ENCODE data around the gene PRKCZ. TPM values are rescaled to one million over a fixed set of nuclear protein-coding genes. Genes with fewer than 3 reads are reported as not detected.
A peak's percentile ranks its signal among the peaks of the same experiment; 100 is the strongest.

The PRKCZ gene
- 10 to 100 TPM; 17.8 to 19.0 TPM for total RNA-seq
- 13.7 TPM for polyA plus RNA-seq (2013, experiment 1 of 2)
- polyA plus RNA-seq (2013, experiment 2 of 2): 14.6 TPM
- 6.1 to 33.6 (median 21.3) reads per million in 172 experiments for total RNA-seq

- H3K9me3 ChIP-seq (ENCODE audit: control insufficient read depth in 1 of 2, insufficient read depth in 1 of 2, low read length in 2 of 2): peaks cover 0 to 16% of the 10 kb centered on the region in 2 experiments
- peaks cover 9 to 16% of the 10 kb centered on the region in 2 experiments for H3K27me3 ChIP-seq (ENCODE audit: control insufficient read depth in 1 of 2, insufficient read depth in 2 of 2, low read length in 2 of 2)
- H3K4me1 ChIP-seq (ENCODE audit: insufficient read depth, low read length): peaks cover 42% of the 10 kb centered on the region
- H3K9me3 Mint-ChIP-seq: no peaks in the 10 kb centered on the region
- H3K4me3 Mint-ChIP-seq: peak within 1 kb of the TSS; percentile 84
- ChIA-PET POLR2A (no interaction called here), CTCF (no interaction called here)
- H3K27me3 Mint-ChIP-seq: peaks cover 16% of the 10 kb centered on the region
- H3K36me3 Mint-ChIP-seq (ENCODE audit: low read depth): peaks cover 5% of the 10 kb centered on the region
- no peaks in the 10 kb centered on the region for H3K36me3 ChIP-seq (ENCODE audit: insufficient read depth, low read length)
- intact Hi-C loops (cut with DNase I, micrococcal nuclease): loop anchor here in 1 of 2 experiments (5.0 kb wide), 2 partner anchors 82 to 592 kb away; no protein-coding TSS in a partner anchor
- DNase-seq: peak; percentile 86 to 98 (median 94)
- peak within 1 kb of the TSS in 1 of 2 donors; percentile 4 for H3K27ac ChIP-seq (ENCODE audit: low read depth in 1 of 2, low read length in 2 of 2)
- peak within 1 kb of the TSS; percentile 90 for H3K4me3 ChIP-seq (ENCODE audit: low read length)
- peak; percentile 98 for ATAC-seq (ENCODE audit: poor library complexity)
- TF ChIP-seq CTCF (IDR thresholded peaks at IDR 0.05): no peak
- H3K4me1 Mint-ChIP-seq (ENCODE audit: low read depth): peaks cover 24% of the 10 kb centered on the region
- peak within 1 kb of the TSS; percentile 64 for H3K27ac Mint-ChIP-seq
Measured at GRCh38 chr1:2049718-2050431, at the start of gene PRKCZ. PRKCZ (plus strand) TSS chr1:2050411; CDS start chr1:2050631, 220 bp downstream.

GRCh38 chr1:2000432-2000831, 49.8 kb upstream of the PRKCZ start:
- DNase-seq (no peak), ATAC-seq (ENCODE audit: poor library complexity) (no peak)
- no peaks in the 10 kb centered on the region for H3K36me3 Mint-ChIP-seq (ENCODE audit: low read depth)
- no peak overlapping the region for H3K4me3 Mint-ChIP-seq
- ChIA-PET POLR2A (no interaction called here), CTCF (no interaction called here)
- H3K27ac Mint-ChIP-seq: no peak overlapping the region
- intact Hi-C loops (cut with DNase I, micrococcal nuclease): no loop called here
- H3K36me3 ChIP-seq (ENCODE audit: insufficient read depth, low read length): no peaks in the 10 kb centered on the region
- H3K27me3 ChIP-seq (ENCODE audit: control insufficient read depth in 1 of 2, insufficient read depth in 2 of 2, low read length in 2 of 2): peaks cover 15 to 27% of the 10 kb centered on the region in 2 experiments
- H3K27me3 Mint-ChIP-seq: peaks cover 52% of the 10 kb centered on the region
- peaks cover 9% of the 10 kb centered on the region for H3K4me1 ChIP-seq (ENCODE audit: insufficient read depth, low read length)
- no peaks in the 10 kb centered on the region for H3K9me3 Mint-ChIP-seq
- H3K9me3 ChIP-seq (ENCODE audit: control insufficient read depth in 1 of 2, insufficient read depth in 1 of 2, low read length in 2 of 2): no peaks in the 10 kb centered on the region
- H3K4me3 ChIP-seq (ENCODE audit: low read length): no peak overlapping the region
- H3K27ac ChIP-seq (ENCODE audit: low read depth in 1 of 2, low read length in 2 of 2): no peak overlapping the region
- peaks cover 5% of the 10 kb centered on the region for H3K4me1 Mint-ChIP-seq (ENCODE audit: low read depth)
- TF ChIP-seq CTCF (IDR thresholded peaks at IDR 0.05): no peak

- intact Hi-C loops (cut with DNase I, micrococcal nuclease): no loop called here
- peaks cover 5% of the 10 kb centered on the region for H3K4me1 Mint-ChIP-seq (ENCODE audit: low read depth)
- no peaks in the 10 kb centered on the region for H3K9me3 Mint-ChIP-seq
- CTCF ChIA-PET: no interaction called here
- TF ChIP-seq CTCF (IDR thresholded peaks at IDR 0.05): no peak
- no peak for DNase-seq
- no peak overlapping the region for H3K27ac Mint-ChIP-seq
- no peak overlapping the region for H3K4me3 Mint-ChIP-seq
- no peak overlapping the region for H3K4me3 ChIP-seq (ENCODE audit: low read length)
- peaks cover 15 to 28% of the 10 kb centered on the region in 2 experiments for H3K27me3 ChIP-seq (ENCODE audit: control insufficient read depth in 1 of 2, insufficient read depth in 2 of 2, low read length in 2 of 2)
- no peak for ATAC-seq (ENCODE audit: poor library complexity)
- H3K36me3 ChIP-seq (ENCODE audit: insufficient read depth, low read length): no peaks in the 10 kb centered on the region
- H3K9me3 ChIP-seq (ENCODE audit: control insufficient read depth in 1 of 2, insufficient read depth in 1 of 2, low read length in 2 of 2): no peaks in the 10 kb centered on the region
- H3K27me3 Mint-ChIP-seq: peaks cover 55% of the 10 kb centered on the region
- H3K36me3 Mint-ChIP-seq (ENCODE audit: low read depth): no peaks in the 10 kb centered on the region
- POLR2A ChIA-PET: no interaction called here
- no peak overlapping the region for H3K27ac ChIP-seq (ENCODE audit: low read depth in 1 of 2, low read length in 2 of 2)
- H3K4me1 ChIP-seq (ENCODE audit: insufficient read depth, low read length): peaks cover 8% of the 10 kb centered on the region
Measured at GRCh38 chr1:2000850-2001249, 49.4 kb upstream of the PRKCZ start.
